ENCODE measurements around the gene CHRNB4. TPM values are rescaled to one million over a fixed set of nuclear protein-coding genes. Genes with fewer than 3 reads are reported as not detected.

Gene CHRNB4
- total RNA-seq, 1 donor from 2014 or later = not detected

GRCh38 chr15:78628227-78628626, 12.8 kb downstream of the CHRNB4 start:
- Histone ChIP-seq H3K4me3 (ENCODE audit: low read depth, low read length) (no peak overlapping the region), H3K36me3 (ENCODE audit: control insufficient read depth, insufficient read depth, low read length) (no peaks in the 10 kb centered on the region), H3K27me3 (ENCODE audit: control insufficient read depth, insufficient read depth, low read length) (peaks cover 7% of the 10 kb centered on the region)
- FAIRE-seq (no peak), DNase-seq (ENCODE audit: low read depth) (peak; percentile 19)
- TF ChIP-seq, protein P1, sequence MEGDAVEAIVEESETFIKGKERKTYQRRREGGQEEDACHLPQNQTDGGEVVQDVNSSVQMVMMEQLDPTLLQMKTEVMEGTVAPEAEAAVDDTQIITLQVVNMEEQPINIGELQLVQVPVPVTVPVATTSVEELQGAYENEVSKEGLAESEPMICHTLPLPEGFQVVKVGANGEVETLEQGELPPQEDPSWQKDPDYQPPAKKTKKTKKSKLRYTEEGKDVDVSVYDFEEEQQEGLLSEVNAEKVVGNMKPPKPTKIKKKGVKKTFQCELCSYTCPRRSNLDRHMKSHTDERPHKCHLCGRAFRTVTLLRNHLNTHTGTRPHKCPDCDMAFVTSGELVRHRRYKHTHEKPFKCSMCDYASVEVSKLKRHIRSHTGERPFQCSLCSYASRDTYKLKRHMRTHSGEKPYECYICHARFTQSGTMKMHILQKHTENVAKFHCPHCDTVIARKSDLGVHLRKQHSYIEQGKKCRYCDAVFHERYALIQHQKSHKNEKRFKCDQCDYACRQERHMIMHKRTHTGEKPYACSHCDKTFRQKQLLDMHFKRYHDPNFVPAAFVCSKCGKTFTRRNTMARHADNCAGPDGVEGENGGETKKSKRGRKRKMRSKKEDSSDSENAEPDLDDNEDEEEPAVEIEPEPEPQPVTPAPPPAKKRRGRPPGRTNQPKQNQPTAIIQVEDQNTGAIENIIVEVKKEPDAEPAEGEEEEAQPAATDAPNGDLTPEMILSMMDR (IDR thresholded peaks at IDR 0.05; ENCODE audit: insufficient read depth, low read length, severe bottlenecking) = no peak

DNA sequence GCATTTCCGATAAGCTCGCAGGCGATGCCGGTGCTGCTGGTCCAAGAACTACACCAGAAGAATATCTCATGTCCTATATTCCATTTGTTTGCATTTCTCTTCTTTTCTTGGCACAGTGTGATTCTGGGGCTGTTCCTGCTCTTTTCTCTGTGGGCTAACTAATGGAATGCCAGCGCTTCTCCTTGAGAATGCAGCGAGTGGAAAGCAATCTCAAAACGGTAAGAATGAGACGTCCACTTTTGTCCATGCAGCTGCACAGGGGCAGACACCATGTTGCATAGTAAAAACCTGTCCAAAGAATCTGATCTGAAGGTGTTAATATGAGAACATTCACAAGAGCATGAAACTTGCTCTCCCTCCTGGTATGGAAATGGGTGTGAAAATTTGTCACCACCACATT, 13.7 kb downstream of the CHRNB4 start:
- Histone ChIP-seq H3K36me3 (ENCODE audit: control insufficient read depth, insufficient read depth, low read length) (no peaks in the 10 kb centered on the region), H3K4me3 (ENCODE audit: low read depth, low read length) (no peak overlapping the region), H3K27me3 (ENCODE audit: control insufficient read depth, insufficient read depth, low read length) (peaks cover 7% of the 10 kb centered on the region)
- DNase-seq (ENCODE audit: low read depth) (no peak), FAIRE-seq (no peak)
- TF ChIP-seq, protein P1 (IDR thresholded peaks at IDR 0.05; ENCODE audit: insufficient read depth, low read length, severe bottlenecking) = no peak

- H3K27me3 ChIP-seq (ENCODE audit: control insufficient read depth, insufficient read depth, low read length) = peaks cover 13% of the 10 kb centered on the region
- TF ChIP-seq, protein P1 (IDR thresholded peaks at IDR 0.05; ENCODE audit: insufficient read depth, low read length, severe bottlenecking) = no peak
- H3K4me3 ChIP-seq (ENCODE audit: low read depth, low read length) = no peak overlapping the region
- FAIRE-seq (no peak), DNase-seq (ENCODE audit: low read depth) (no peak)
- no peaks in the 10 kb centered on the region for H3K36me3 ChIP-seq (ENCODE audit: control insufficient read depth, insufficient read depth, low read length)
These were observed 14.5 kb downstream of the CHRNB4 start for GRCh38 chr15:78626381-78626995.

DNA sequence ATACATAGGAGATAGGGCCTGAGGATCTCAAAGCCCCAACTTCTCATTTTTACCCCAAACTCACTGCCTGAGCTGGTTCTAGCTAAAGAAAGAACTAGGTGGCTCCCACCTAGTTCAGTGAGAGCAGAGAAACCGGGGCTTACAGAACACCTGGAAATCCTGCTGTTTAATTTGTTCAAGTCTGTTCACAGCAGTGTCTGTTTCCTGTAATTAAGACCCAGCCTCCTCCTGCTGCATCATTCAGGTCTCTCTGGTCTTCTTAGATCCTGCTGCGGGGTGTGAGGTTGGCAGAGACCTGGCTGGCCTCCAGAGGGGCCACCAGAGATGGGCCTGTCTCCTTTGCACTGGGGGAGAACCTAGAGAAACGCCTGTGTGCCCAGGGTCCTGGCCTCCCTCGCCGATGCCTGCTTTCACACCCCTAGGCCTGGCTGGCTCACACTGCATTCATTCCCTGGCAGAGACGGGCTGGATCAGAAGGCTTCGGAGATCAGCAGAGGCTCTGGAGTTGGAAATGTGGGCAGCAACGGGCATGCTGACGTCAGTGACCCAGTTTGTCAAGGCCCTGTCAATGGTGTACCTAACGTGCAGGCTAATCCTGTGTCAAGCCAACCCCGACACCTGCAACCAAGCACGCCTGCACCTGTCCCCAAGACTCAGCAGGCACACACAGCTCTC, 15.3 kb downstream of the CHRNB4 start:
- TF ChIP-seq, protein P1 (IDR thresholded peaks at IDR 0.05; ENCODE audit: insufficient read depth, low read length, severe bottlenecking) = no peak
- FAIRE-seq (no peak), DNase-seq (ENCODE audit: low read depth) (no peak)
- H3K4me3 ChIP-seq (ENCODE audit: low read depth, low read length) = no peak overlapping the region
- H3K36me3 ChIP-seq (ENCODE audit: control insufficient read depth, insufficient read depth, low read length) = no peaks in the 10 kb centered on the region
- H3K27me3 ChIP-seq (ENCODE audit: control insufficient read depth, insufficient read depth, low read length) = peaks cover 13% of the 10 kb centered on the region

DNA sequence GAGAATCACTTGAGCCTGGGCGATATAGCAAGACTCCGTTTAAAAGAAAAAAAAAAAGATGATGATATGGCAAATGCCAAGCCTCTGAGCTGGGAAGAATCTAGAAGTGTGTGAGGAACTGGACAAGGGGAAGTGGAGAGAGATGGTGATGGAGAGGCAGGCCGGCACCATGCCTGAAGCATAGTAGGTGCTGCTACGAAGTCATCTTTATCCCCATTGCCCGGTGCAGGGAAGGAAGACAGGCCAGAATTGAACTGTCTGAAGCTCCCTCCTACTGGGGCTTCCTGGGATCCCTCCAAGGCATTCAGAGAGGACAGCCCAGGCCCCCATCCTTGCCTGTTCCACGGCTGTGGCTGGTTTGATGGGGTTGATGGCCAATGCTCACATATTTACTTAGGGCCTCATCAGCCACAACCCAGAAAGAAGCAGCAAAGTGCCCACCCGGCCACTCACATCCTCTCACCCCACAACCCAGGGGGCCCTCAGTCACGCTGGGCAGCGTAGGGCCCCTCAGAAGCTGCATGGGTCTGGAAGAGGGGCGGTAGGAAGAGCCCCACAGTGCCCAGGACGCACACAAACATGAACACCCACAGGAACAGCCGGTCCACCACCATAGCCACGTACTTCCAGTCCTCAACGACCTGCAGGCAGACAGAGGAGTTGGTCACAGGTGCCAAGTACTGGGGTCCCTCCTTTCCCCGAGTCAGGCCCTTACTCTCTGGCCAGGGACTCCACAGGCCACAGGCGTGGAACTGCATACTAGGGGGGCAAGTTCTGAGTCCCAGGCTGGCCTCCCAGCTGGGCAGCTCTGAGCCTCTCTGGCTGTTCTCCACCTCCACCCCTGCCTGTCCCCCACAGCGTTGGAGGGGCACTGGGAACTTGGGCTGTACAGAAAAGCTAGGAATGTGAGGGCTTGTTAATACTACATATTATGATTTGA, 16.1 kb downstream of the CHRNB4 start:
- DNase-seq (ENCODE audit: low read depth) (no peak), FAIRE-seq (no peak)
- Histone ChIP-seq H3K27me3 (ENCODE audit: control insufficient read depth, insufficient read depth, low read length) (peaks cover 17% of the 10 kb centered on the region), H3K4me3 (ENCODE audit: low read depth, low read length) (no peak overlapping the region), H3K36me3 (ENCODE audit: control insufficient read depth, insufficient read depth, low read length) (no peaks in the 10 kb centered on the region)
- TF ChIP-seq, protein P1 (IDR thresholded peaks at IDR 0.05; ENCODE audit: insufficient read depth, low read length, severe bottlenecking) = no peak
